Natural killer cell (primary cell): ENCODE measurements around the gene ACTN3. TPM values are rescaled to one million over a fixed set of nuclear protein-coding genes. Genes with fewer than 3 reads are reported as not detected.

Source experiments
- ATAC-seq, 3 donors: fragments of 150-1000 bp in 2 of 3; fragments of 200-7000 bp in 1 of 3; cut with Tn5 transposase; 1 replicate in 1 of 3; 2 replicates in 2 of 3; pipeline ENCODE4 v1.10.0; 2021; ENCODE audit warnings: mild to moderate bottlenecking in 2 of 3, moderate library complexity in 2 of 3
- DNase-seq, 2 donors: peaks; one replicate each; pipeline versions ENCODE4 v3.0.0 to v3.0.0-alpha.2; 2013 to 2021; ENCODE audit warnings: mixed read lengths in 1 of 2
- H3K27ac ChIP-seq: one replicate; pipeline ENCODE4 v1.5.1; 2013; ENCODE audit warnings: mild to moderate bottlenecking, low read length
- H3K27me3 ChIP-seq: one replicate; pipeline ENCODE4 v1.6.1; 2013; ENCODE audit warnings: low read length; ENCODE audit not compliant: control insufficient read depth, insufficient read depth
- H3K36me3 ChIP-seq: one replicate; pipeline ENCODE4 v1.6.1; 2013; ENCODE audit warnings: low read length; ENCODE audit not compliant: control insufficient read depth, insufficient read depth
- H3K4me1 ChIP-seq: one replicate; pipeline ENCODE4 v1.6.1; 2013; ENCODE audit warnings: low read length; ENCODE audit not compliant: control insufficient read depth, insufficient read depth
- H3K4me3 ChIP-seq: one replicate; pipeline ENCODE4 v1.5.1; 2013; ENCODE audit warnings: low read length
- H3K9me3 ChIP-seq: one replicate; pipeline ENCODE4 v1.6.1; 2013; ENCODE audit warnings: low read length; ENCODE audit not compliant: control insufficient read depth, insufficient read depth
- H3K27ac Mint-ChIP-seq, 2 donors: one replicate each; pipeline ENCODE4 v1.8.0; 2022; ENCODE audit warnings: mild to moderate bottlenecking in 2 of 2, mixed read lengths in 2 of 2, moderate library complexity in 1 of 2
- H3K27me3 Mint-ChIP-seq, 2 donors: one replicate each; pipeline ENCODE4 v1.8.0; 2022; ENCODE audit warnings: low read depth in 2 of 2, mixed read lengths in 2 of 2
- H3K36me3 Mint-ChIP-seq: one replicate; pipeline ENCODE4 v1.8.0; 2022; ENCODE audit warnings: mixed read lengths
- H3K4me1 Mint-ChIP-seq, 2 donors: one replicate each; pipeline ENCODE4 v1.8.0; 2022; ENCODE audit warnings: mixed read lengths in 2 of 2
- H3K4me3 Mint-ChIP-seq: one replicate; pipeline ENCODE4 v1.8.0; 2022; ENCODE audit warnings: mild to moderate bottlenecking, moderate library complexity, mixed read lengths
- H3K9me3 Mint-ChIP-seq, 2 donors: one replicate each; pipeline ENCODE4 v1.8.0; 2022; ENCODE audit warnings: mixed read lengths in 2 of 2
- CTCF ChIP-seq: fragments of 200-600 bp; IDR thresholded peaks from one replicate; pipeline ENCODE4 v1.8.0; 2022; ENCODE audit warnings: antibody characterized with exemption
- WGBS: methylation state at CpG from one replicate; pipeline ENCODE4 v1.1.7; 2013; ENCODE audit warnings: missing lambda C conversion rate; ENCODE audit not compliant: insufficient coverage; 5-methylcytosine and 5-hydroxymethylcytosine counted together
- intact Hi-C: fragments of 100-400 bp; cut with micrococcal nuclease; formaldehyde crosslinking; loops from one replicate; pipeline ENCODE4 v1.14.2; 2022
- total RNA-seq, 4 donors: library from RNA; stranded (reverse); fragments of 120-200 nt in 1 of 4; gene quantifications; one replicate each; pipeline versions ENCODE4 v1.2.3 to v1.2.4, GENCODE V29; 2013 to 2022

Gene ACTN3
- total RNA-seq = under 1 TPM; 0.33 to 1.00 (median 0.50) TPM
- 0.11 TPM for total RNA-seq (2013)

- 11% methylated on average over 37 of the region's 37 CpGs for WGBS
- no peaks in the 10 kb centered on the region for H3K27me3 ChIP-seq
- no peak for TF ChIP-seq CTCF
- peak within 1 kb of the TSS; percentile 90 for H3K27ac ChIP-seq
- intact Hi-C loops = loop anchor here (1.0 to 10.0 kb wide), 3 partner anchors 70 to 288 kb away; partner anchors contain the start of gene RBM14
- peak in 1 of 2 donors; percentile 42 for DNase-seq
- Mint-ChIP-seq H3K4me3 (peak within 1 kb of the TSS; percentile 91), H3K27ac (peak within 1 kb of the TSS; percentile 91 to 92), H3K4me1 (peaks cover 37 to 48% of the 10 kb centered on the region in 2 donors), H3K27me3 (peaks cover 0 to 9% of the 10 kb centered on the region in 2 donors), H3K9me3 (no peaks in the 10 kb centered on the region), H3K36me3 (no peaks in the 10 kb centered on the region)
- peaks cover 43% of the 10 kb centered on the region for H3K4me1 ChIP-seq
- H3K36me3 ChIP-seq = peaks cover 16% of the 10 kb centered on the region
- no peaks in the 10 kb centered on the region for H3K9me3 ChIP-seq
- H3K4me3 ChIP-seq = peak within 1 kb of the TSS; percentile 78
- no peak for ATAC-seq
Measured at GRCh38 chr11:66546368-66546965, at the start of gene ACTN3. Gene ACTN3 (plus strand): TSS chr11:66546903. CDS start chr11:66546938, 35 bp downstream.

GRCh38 chr11:66497206-66497605 lies 49.5 kb upstream of the ACTN3 start:
- Mint-ChIP-seq H3K27ac (no peak overlapping the region), H3K27me3 (no peaks in the 10 kb centered on the region), H3K36me3 (no peaks in the 10 kb centered on the region), H3K9me3 (no peaks in the 10 kb centered on the region), H3K4me1 (no peaks in the 10 kb centered on the region), H3K4me3 (no peak overlapping the region)
- no peaks in the 10 kb centered on the region for H3K9me3 ChIP-seq
- no peak overlapping the region for H3K27ac ChIP-seq
- peaks cover 41% of the 10 kb centered on the region for H3K36me3 ChIP-seq
- no peak for ATAC-seq
- H3K4me3 ChIP-seq = no peak overlapping the region
- H3K4me1 ChIP-seq = no peaks in the 10 kb centered on the region
- DNase-seq = no peak
- TF ChIP-seq CTCF = no peak
- no peaks in the 10 kb centered on the region for H3K27me3 ChIP-seq
- WGBS = 97% methylated on average over 16 of the region's 16 CpGs
- intact Hi-C loops = no loop called here

GRCh38 chr11:66498506-66498905 lies 48.2 kb upstream of the ACTN3 start:
- no peaks in the 10 kb centered on the region for H3K27me3 ChIP-seq
- DNase-seq (no peak), ATAC-seq (no peak)
- H3K27ac ChIP-seq = no peak overlapping the region
- H3K27ac Mint-ChIP-seq = no peak overlapping the region
- H3K27me3 Mint-ChIP-seq = no peaks in the 10 kb centered on the region
- H3K9me3 Mint-ChIP-seq = no peaks in the 10 kb centered on the region
- no peaks in the 10 kb centered on the region for H3K36me3 Mint-ChIP-seq
- WGBS = 100% methylated on average over 4 of the region's 5 CpGs
- no peak for TF ChIP-seq CTCF
- intact Hi-C loops = no loop called here
- no peaks in the 10 kb centered on the region for H3K4me1 ChIP-seq
- H3K4me1 Mint-ChIP-seq = no peaks in the 10 kb centered on the region
- no peak overlapping the region for H3K4me3 ChIP-seq
- no peak overlapping the region for H3K4me3 Mint-ChIP-seq
- H3K9me3 ChIP-seq = no peaks in the 10 kb centered on the region
- peaks cover 29% of the 10 kb centered on the region for H3K36me3 ChIP-seq
